GM18868 (cell line): ENCODE measurements around the gene HK1.

Experiments
- ATAC-seq: cut with Tn5 transposase; IDR thresholded peaks from one replicate; pipeline ENCODE4 v1.9.1; 2021; ENCODE audit warnings: mild to moderate bottlenecking, moderate library complexity; ENCODE audit not compliant: unreplicated experiment

HK1 gene

GRCh38 chr10:69366738-69367137, 88.4 kb downstream of the HK1 start:
- no peak for ATAC-seq

GRCh38 chr10:69367469-69367868, 89.2 kb downstream of the HK1 start:
- no peak for ATAC-seq

GRCh38 chr10:69372126-69372980, 94.1 kb downstream of the HK1 start:
- no peak for ATAC-seq

GRCh38 chr10:69374242-69374641, 95.9 kb downstream of the HK1 start:
- ATAC-seq, result no peak

GRCh38 chr10:69374931-69375306, 96.6 kb downstream of the HK1 start:
- no peak for ATAC-seq

GRCh38 chr10:69375307-69376151, 97.2 kb downstream of the HK1 start:
- ATAC-seq, result no peak

GRCh38 chr10:69376662-69377061, 98.4 kb downstream of the HK1 start:
- no peak for ATAC-seq

- ATAC-seq, result no peak
These were observed 98.9 kb downstream of the HK1 start for GRCh38 chr10:69377191-69377590.

- ATAC-seq, result no peak
These were observed 99.6 kb downstream of the HK1 start for GRCh38 chr10:69377933-69378332.

- ATAC-seq, result no peak
These were observed 101.5 kb downstream of the HK1 start for GRCh38 chr10:69379800-69380199.

GRCh38 chr10:69382382-69383117, 104.3 kb downstream of the HK1 start:
- no peak for ATAC-seq

- ATAC-seq, result no peak
These were observed 105.3 kb downstream of the HK1 start for GRCh38 chr10:69383558-69383957.

GRCh38 chr10:69384320-69384719, 106.0 kb downstream of the HK1 start:
- ATAC-seq, result no peak

- ATAC-seq, result no peak
These were observed 107.4 kb downstream of the HK1 start for GRCh38 chr10:69385454-69386350.

GRCh38 chr10:69387500-69387899, 109.2 kb downstream of the HK1 start:
- ATAC-seq, result no peak

GRCh38 chr10:69388488-69388887, 110.2 kb downstream of the HK1 start:
- no peak for ATAC-seq

- no peak for ATAC-seq
These were observed 111.7 kb downstream of the HK1 start for GRCh38 chr10:69389827-69390490.

- no peak for ATAC-seq
These were observed 112.9 kb downstream of the HK1 start for GRCh38 chr10:69391158-69391557.

GRCh38 chr10:69392481-69393000, 114.2 kb downstream of the HK1 start:
- ATAC-seq, result peak; percentile 89

- no peak for ATAC-seq
These were observed 115.7 kb downstream of the HK1 start for GRCh38 chr10:69394020-69394419.
